ENCODE measurements around the gene PATE2.

PATE2 gene

DNA sequence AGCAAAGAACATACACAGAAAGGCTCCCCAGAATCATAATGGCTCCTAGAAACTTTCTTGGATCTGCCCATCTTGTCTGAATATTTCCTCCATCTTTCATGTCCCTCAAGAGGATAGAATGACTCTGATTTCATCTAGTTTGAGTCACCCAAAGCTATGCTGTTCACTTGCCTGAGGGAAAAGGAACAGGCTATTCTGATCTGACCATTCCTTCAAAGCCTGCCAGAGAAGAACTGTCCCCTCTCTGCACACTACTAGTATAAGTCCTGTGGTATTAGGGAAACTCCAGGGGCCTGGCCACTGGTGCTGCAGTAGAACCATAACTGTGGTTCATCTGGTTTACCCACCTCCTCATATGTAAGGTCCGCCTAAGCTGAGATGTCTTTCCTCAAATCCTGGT lies 34.9 kb downstream of the PATE2 start:
- FAIRE-seq (no peak), DNase-seq (ENCODE audit: insufficient read length, low spot score) (no peak)
- TF ChIP-seq PAX5 (IDR thresholded peaks at IDR 0.05; ENCODE audit: insufficient read depth, low read length, severe bottlenecking) (no peak), POU2F2 (IDR thresholded peaks at IDR 0.05; ENCODE audit: low read depth, low read length) (no peak), POLR2A (IDR thresholded peaks at IDR 0.05; ENCODE audit: low read depth, low read length) (no peak), TAF1 (IDR thresholded peaks at IDR 0.05; ENCODE audit: low read depth, low read length) (no peak), SPI1 (IDR thresholded peaks at IDR 0.05; ENCODE audit: low read depth, low read length) (no peak), POLR2AphosphoS5 (IDR thresholded peaks at IDR 0.05; ENCODE audit: low read depth, low read length) (no peak)

GRCh38 chr11:125740617-125741016 lies 38.0 kb downstream of the PATE2 start:
- TF ChIP-seq SPI1 (IDR thresholded peaks at IDR 0.05; ENCODE audit: low read depth, low read length) = no peak
- no peak for TF ChIP-seq POU2F2 (IDR thresholded peaks at IDR 0.05; ENCODE audit: low read depth, low read length)
- no peak for TF ChIP-seq TAF1 (IDR thresholded peaks at IDR 0.05; ENCODE audit: low read depth, low read length)
- TF ChIP-seq PAX5 (IDR thresholded peaks at IDR 0.05; ENCODE audit: insufficient read depth, low read length, severe bottlenecking) = no peak
- TF ChIP-seq POLR2A (IDR thresholded peaks at IDR 0.05; ENCODE audit: low read depth, low read length) = no peak
- no peak for TF ChIP-seq POLR2AphosphoS5 (IDR thresholded peaks at IDR 0.05; ENCODE audit: low read depth, low read length)
- no peak for FAIRE-seq
- no peak for DNase-seq (ENCODE audit: insufficient read length, low spot score)

DNA sequence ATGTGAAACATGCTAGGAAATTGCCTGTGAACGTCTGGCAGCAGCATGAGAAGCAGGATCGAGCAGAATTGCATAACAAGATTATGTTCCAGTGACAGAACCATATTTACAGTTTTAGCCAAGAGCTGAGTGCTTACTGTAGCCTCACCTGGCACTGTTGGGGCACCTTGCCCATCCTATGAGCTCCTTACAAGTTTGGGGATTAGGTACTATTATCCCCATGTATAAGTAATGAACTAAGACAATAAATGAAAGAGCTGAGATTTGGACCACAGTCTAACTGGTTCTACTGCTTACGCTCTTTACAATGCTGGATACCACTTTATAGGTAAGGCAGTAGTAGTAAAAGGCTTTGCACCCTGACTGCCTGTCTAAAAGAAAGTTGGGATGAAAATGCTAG lies 49.7 kb downstream of the PATE2 start:
- TF ChIP-seq PAX5 (IDR thresholded peaks at IDR 0.05; ENCODE audit: insufficient read depth, low read length, severe bottlenecking) (no peak), POLR2AphosphoS5 (IDR thresholded peaks at IDR 0.05; ENCODE audit: low read depth, low read length) (no peak), TAF1 (IDR thresholded peaks at IDR 0.05; ENCODE audit: low read depth, low read length) (no peak), POU2F2 (IDR thresholded peaks at IDR 0.05; ENCODE audit: low read depth, low read length) (no peak), POLR2A (IDR thresholded peaks at IDR 0.05; ENCODE audit: low read depth, low read length) (no peak), SPI1 (IDR thresholded peaks at IDR 0.05; ENCODE audit: low read depth, low read length) (no peak)
- DNase-seq (ENCODE audit: insufficient read length, low spot score) (no peak), FAIRE-seq (no peak)
